ENCODE results near the gene PIGZ. TPM values are rescaled to one million over a fixed set of nuclear protein-coding genes. Genes with fewer than 3 reads are reported as not detected.

The PIGZ gene
- total RNA-seq, 1 donor from 2014 or later, result 0.96 TPM

DNA sequence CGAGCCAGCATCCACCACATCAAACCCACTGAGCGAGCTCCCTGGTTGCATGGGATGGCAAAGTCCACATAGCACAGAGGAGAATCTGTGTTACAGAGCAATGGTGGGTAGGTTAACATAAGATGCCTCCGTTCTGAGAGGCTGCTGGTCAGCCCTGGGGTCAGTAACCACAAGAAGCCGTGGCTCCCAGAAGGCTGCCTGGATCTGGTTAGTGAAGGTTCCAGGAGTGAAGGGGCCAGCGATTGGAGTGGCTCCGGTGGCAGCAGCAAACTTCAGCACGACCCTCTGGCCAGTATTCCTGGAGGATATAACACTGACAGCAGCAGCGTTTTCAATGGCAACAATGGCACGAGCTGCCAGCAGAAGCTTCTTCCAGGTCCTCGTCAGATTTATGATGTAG lies 18.4 kb upstream of the PIGZ start:
- Histone ChIP-seq H3K9me3 (no peaks in the 10 kb centered on the region), H3K36me3 (no peaks in the 10 kb centered on the region), H3K27ac (no peak overlapping the region), H3K4me1 (no peaks in the 10 kb centered on the region), H3K27me3 (no peaks in the 10 kb centered on the region), H3K4me3 (no peak overlapping the region)
- TF ChIP-seq, protein P1, sequence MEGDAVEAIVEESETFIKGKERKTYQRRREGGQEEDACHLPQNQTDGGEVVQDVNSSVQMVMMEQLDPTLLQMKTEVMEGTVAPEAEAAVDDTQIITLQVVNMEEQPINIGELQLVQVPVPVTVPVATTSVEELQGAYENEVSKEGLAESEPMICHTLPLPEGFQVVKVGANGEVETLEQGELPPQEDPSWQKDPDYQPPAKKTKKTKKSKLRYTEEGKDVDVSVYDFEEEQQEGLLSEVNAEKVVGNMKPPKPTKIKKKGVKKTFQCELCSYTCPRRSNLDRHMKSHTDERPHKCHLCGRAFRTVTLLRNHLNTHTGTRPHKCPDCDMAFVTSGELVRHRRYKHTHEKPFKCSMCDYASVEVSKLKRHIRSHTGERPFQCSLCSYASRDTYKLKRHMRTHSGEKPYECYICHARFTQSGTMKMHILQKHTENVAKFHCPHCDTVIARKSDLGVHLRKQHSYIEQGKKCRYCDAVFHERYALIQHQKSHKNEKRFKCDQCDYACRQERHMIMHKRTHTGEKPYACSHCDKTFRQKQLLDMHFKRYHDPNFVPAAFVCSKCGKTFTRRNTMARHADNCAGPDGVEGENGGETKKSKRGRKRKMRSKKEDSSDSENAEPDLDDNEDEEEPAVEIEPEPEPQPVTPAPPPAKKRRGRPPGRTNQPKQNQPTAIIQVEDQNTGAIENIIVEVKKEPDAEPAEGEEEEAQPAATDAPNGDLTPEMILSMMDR (IDR thresholded peaks at IDR 0.05), result no peak
- intact Hi-C loops (cut with DNase I), result no loop called here
- DNase-seq (ENCODE audit: low spot score in 2 of 2), result no peak

GRCh38 chr3:196985954-196986885 lies 17.6 kb upstream of the PIGZ start:
- intact Hi-C loops (cut with DNase I), result no loop called here
- H3K36me3 ChIP-seq, result no peaks in the 10 kb centered on the region
- DNase-seq (ENCODE audit: low spot score in 2 of 2), result no peak
- no peaks in the 10 kb centered on the region for H3K4me1 ChIP-seq
- no peak overlapping the region for H3K4me3 ChIP-seq
- H3K27me3 ChIP-seq, result no peaks in the 10 kb centered on the region
- no peaks in the 10 kb centered on the region for H3K9me3 ChIP-seq
- TF ChIP-seq, protein P1 (IDR thresholded peaks at IDR 0.05), result no peak
- H3K27ac ChIP-seq, result no peak overlapping the region

DNA sequence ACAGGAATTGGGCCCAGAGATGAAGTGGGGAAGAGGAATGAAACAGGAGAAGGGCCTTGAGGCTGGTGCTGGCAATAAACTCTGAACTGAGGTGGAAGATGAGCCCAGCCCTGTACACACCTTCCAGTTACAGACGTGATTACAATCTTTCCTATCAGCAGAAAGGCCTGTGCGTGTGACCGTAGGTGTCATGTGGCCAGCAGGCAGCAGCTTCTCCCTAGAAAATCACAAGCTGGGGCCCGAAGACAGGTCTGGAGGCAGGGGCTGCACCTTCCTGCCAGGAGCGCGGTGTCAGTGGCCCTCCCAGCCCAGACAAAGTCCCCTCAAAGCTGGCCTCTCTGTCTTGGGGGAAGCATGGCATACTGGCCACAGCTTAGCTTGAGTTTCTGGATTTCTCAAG lies 16.7 kb upstream of the PIGZ start:
- Histone ChIP-seq H3K27ac (no peak overlapping the region), H3K27me3 (no peaks in the 10 kb centered on the region), H3K4me1 (no peaks in the 10 kb centered on the region), H3K36me3 (no peaks in the 10 kb centered on the region), H3K9me3 (no peaks in the 10 kb centered on the region), H3K4me3 (no peak overlapping the region)
- intact Hi-C loops (cut with DNase I), result no loop called here
- TF ChIP-seq, protein P1 (IDR thresholded peaks at IDR 0.05), result no peak
- DNase-seq (ENCODE audit: low spot score in 2 of 2), result no peak

DNA sequence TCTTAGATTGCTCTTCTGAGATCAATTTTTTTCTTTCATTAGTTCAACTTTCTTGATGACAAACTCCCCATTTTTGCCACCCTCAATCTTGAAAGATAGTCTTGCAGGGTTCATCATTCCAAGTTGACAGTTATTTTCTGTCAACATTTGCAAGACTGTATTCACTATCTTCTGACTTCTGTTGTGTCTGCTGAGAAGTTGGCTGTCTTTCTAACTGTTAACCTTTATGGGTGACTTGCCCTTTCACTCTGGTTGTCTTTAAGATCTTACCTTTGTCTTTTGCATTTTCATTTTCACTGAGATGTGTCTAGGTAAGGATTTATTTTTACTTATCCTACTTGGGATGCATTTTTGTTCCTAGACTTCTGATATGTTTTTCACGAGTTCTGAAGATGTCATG lies 14.6 kb upstream of the PIGZ start:
- Histone ChIP-seq H3K36me3 (no peaks in the 10 kb centered on the region), H3K27me3 (no peaks in the 10 kb centered on the region), H3K27ac (no peak overlapping the region), H3K4me1 (no peaks in the 10 kb centered on the region), H3K9me3 (no peaks in the 10 kb centered on the region), H3K4me3 (no peak overlapping the region)
- intact Hi-C loops (cut with DNase I), result no loop called here
- DNase-seq (ENCODE audit: low spot score in 2 of 2), result no peak
- TF ChIP-seq, protein P1 (IDR thresholded peaks at IDR 0.05), result no peak

DNA sequence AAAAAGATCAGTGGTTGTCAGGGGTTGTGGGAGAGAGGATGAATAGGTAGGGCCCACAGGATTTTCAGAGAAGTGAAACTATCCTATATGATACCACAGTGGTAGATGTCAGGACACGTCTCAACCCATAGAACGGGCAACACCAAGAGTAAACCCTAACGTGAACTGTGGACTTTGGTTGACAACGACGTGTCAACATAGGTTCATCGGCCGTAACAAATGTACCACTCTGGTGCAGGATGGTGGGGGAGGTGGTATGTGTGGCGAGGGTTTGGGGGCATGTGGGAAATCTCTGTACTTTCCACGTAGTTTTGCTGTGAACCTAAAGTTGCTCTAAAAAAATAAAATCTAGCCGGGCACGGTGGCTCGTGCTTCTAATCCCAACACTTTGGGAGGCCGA lies 13.0 kb upstream of the PIGZ start:
- intact Hi-C loops (cut with DNase I), result no loop called here
- TF ChIP-seq, protein P1 (IDR thresholded peaks at IDR 0.05), result no peak
- no peaks in the 10 kb centered on the region for H3K27me3 ChIP-seq
- no peaks in the 10 kb centered on the region for H3K9me3 ChIP-seq
- H3K27ac ChIP-seq, result no peak overlapping the region
- H3K36me3 ChIP-seq, result no peaks in the 10 kb centered on the region
- no peaks in the 10 kb centered on the region for H3K4me1 ChIP-seq
- DNase-seq (ENCODE audit: low spot score in 2 of 2), result no peak
- H3K4me3 ChIP-seq, result no peak overlapping the region

All from ascending aorta (tissue), 2 donors.